ENCODE results near the gene ZKSCAN1. TPM values are rescaled to one million over a fixed set of nuclear protein-coding genes. Genes with fewer than 3 reads are reported as not detected.

The ZKSCAN1 gene
- total RNA-seq, 1 experiment from 2014 or later, result 70.3 TPM

GRCh38 chr7:100079024-100079560, 63.7 kb downstream of the ZKSCAN1 start:
- Histone ChIP-seq H3K9me2 (ENCODE audit: insufficient read depth) (no peaks in the 10 kb centered on the region), H3K4me2 (no peak overlapping the region), H3K9me3 (ENCODE audit: insufficient read depth, low read depth) (peaks cover 8% of the 10 kb centered on the region; the same call in 1 of the 2 replicates), H3K4me3 (no peak overlapping the region), H2AFZ (no peak overlapping the region), H4K20me1 (ENCODE audit: insufficient read depth) (peaks cover 8% of the 10 kb centered on the region; the same call in 1 of the 2 replicates), H3F3A (ENCODE audit: insufficient read depth, low read depth) (peaks cover 16% of the 10 kb centered on the region), H3K79me2 (ENCODE audit: low read depth) (peaks cover 52% of the 10 kb centered on the region), H3K4me1 (replicated peaks; ENCODE audit: insufficient read depth) (peaks cover 15% of the 10 kb centered on the region), H3K27me3 (ENCODE audit: insufficient read depth, low read depth) (no peaks in the 10 kb centered on the region), H3K27ac (no peak overlapping the region), H3K36me3 (ENCODE audit: low read depth) (peaks cover 57% of the 10 kb centered on the region)
- DNase-seq, result no peak
- BruUV-seq (replicated peaks), result no TSS peak
- ChIA-PET CTCF (no interaction called here), POLR2A (ENCODE audit: unreplicated experiment) (interaction anchor here (0.6 kb wide), 1 partner anchor 23 kb away, joined by 7 read pairs; no protein-coding TSS in a partner anchor)
- TF ChIP-seq CTCF (conservative IDR thresholded peaks at IDR 0.05) (no peak), EZH2 (IDR thresholded peaks at IDR 0.05; ENCODE audit: low read depth) (no peak)
- intact Hi-C loops (cut with micrococcal nuclease; ENCODE audit: unreplicated experiment), result no loop called here

GRCh38 chr7:100080907-100081534, 65.6 kb downstream of the ZKSCAN1 start:
- H3K9me2 ChIP-seq (ENCODE audit: insufficient read depth), result no peaks in the 10 kb centered on the region
- peaks cover 16% of the 10 kb centered on the region for H3F3A ChIP-seq (ENCODE audit: insufficient read depth, low read depth)
- no peak for DNase-seq
- H3K79me2 ChIP-seq (ENCODE audit: low read depth), result peaks cover 52% of the 10 kb centered on the region
- peak overlapping the region; percentile 27; the same call in 1 of the 2 replicates for H3K27ac ChIP-seq
- H3K9me3 ChIP-seq (ENCODE audit: insufficient read depth, low read depth), result no peaks in the 10 kb centered on the region; the same call in 1 of the 2 replicates
- H3K27me3 ChIP-seq (ENCODE audit: insufficient read depth, low read depth), result no peaks in the 10 kb centered on the region
- no peak for TF ChIP-seq CTCF (conservative IDR thresholded peaks at IDR 0.05)
- TF ChIP-seq EZH2 (IDR thresholded peaks at IDR 0.05; ENCODE audit: low read depth), result no peak
- intact Hi-C loops (cut with micrococcal nuclease; ENCODE audit: unreplicated experiment), result loop anchor here (1.0 to 5.0 kb wide), 6 partner anchors 32 to 709 kb away; partner anchors contain the start of genes ARPC1B, MEPCE, TRIM4 and ZSCAN21
- H3K4me2 ChIP-seq, result peak overlapping the region; percentile 78
- peak overlapping the region; percentile 93 for H3K4me3 ChIP-seq
- peak overlapping the region; percentile 60 for H2AFZ ChIP-seq
- BruUV-seq (replicated peaks), result TSS peak; percentile 40
- ChIA-PET POLR2A (ENCODE audit: unreplicated experiment) (interaction anchor here (0.6 kb wide), 1 partner anchor 68 kb away, joined by 3 read pairs; no protein-coding TSS in a partner anchor), CTCF (no interaction called here)
- peaks cover 8% of the 10 kb centered on the region; the same call in 1 of the 2 replicates for H4K20me1 ChIP-seq (ENCODE audit: insufficient read depth)
- H3K4me1 ChIP-seq (replicated peaks; ENCODE audit: insufficient read depth), result peaks cover 15% of the 10 kb centered on the region
- peaks cover 39% of the 10 kb centered on the region for H3K36me3 ChIP-seq (ENCODE audit: low read depth)

- Histone ChIP-seq H4K20me1 (ENCODE audit: insufficient read depth) (peaks cover 8% of the 10 kb centered on the region; the same call in 1 of the 2 replicates), H3K36me3 (ENCODE audit: low read depth) (peaks cover 34% of the 10 kb centered on the region), H2AFZ (peak within 1 kb of the TSS; percentile 69), H3K4me3 (peak within 1 kb of the TSS; percentile 93), H3F3A (ENCODE audit: insufficient read depth, low read depth) (peaks cover 17% of the 10 kb centered on the region), H3K79me2 (ENCODE audit: low read depth) (peaks cover 50% of the 10 kb centered on the region), H3K9me2 (ENCODE audit: insufficient read depth) (no peaks in the 10 kb centered on the region), H3K4me2 (peak within 1 kb of the TSS; percentile 78), H3K27ac (peak within 1 kb of the TSS; percentile 79), H3K9me3 (ENCODE audit: insufficient read depth, low read depth) (no peaks in the 10 kb centered on the region; the same call in 1 of the 2 replicates), H3K4me1 (replicated peaks; ENCODE audit: insufficient read depth) (peaks cover 16% of the 10 kb centered on the region), H3K27me3 (ENCODE audit: insufficient read depth, low read depth) (no peaks in the 10 kb centered on the region)
- peak; percentile 92 for TF ChIP-seq CTCF (conservative IDR thresholded peaks at IDR 0.05)
- TF ChIP-seq EZH2 (IDR thresholded peaks at IDR 0.05; ENCODE audit: low read depth), result no peak
- intact Hi-C loops (cut with micrococcal nuclease; ENCODE audit: unreplicated experiment), result loop anchor here (1.0 to 5.0 kb wide), 8 partner anchors 20 to 709 kb away; partner anchors contain the start of genes AP4M1, ARPC1B, MCM7 and MEPCE
- CTCF ChIA-PET, result interaction anchor here (1.1 kb wide), 1 partner anchor 51 kb away, joined by 7 read pairs; no protein-coding TSS in a partner anchor
- POLR2A ChIA-PET (ENCODE audit: unreplicated experiment), result interaction anchor here (0.6 to 1.1 kb wide), 2 partner anchors 20 to 69 kb away, joined by 3 to 24 read pairs; partner anchors contain the start of gene AP4M1
- no TSS peak for BruUV-seq (replicated peaks)
- peak; percentile 95 to 99 for DNase-seq
Observed at GRCh38 chr7:100081535-100082102, 66.2 kb downstream of the ZKSCAN1 start, which contains the start of gene ZNF3. TSS of gene ZNF3 (minus strand) at chr7:100081723. CDS start at chr7:100077357, 4,366 bp downstream.

All from PC-9 (cell line).